H1 (cell line): ENCODE results near the gene ERFE. TPM values are rescaled to one million over a fixed set of nuclear protein-coding genes. Genes with fewer than 3 reads are reported as not detected.

ENCODE experiments used
- MAFK ChIP-seq: IDR thresholded peaks from 2 replicates; pipeline ENCODE4 v1.6.1; 2012; ENCODE audit warnings: low read depth, mild to moderate bottlenecking, improper control_type of control experiment, low read length
- SAP30 ChIP-seq: fragments of 300-600 bp; sonication (generic); IDR thresholded peaks from 2 replicates; pipeline ENCODE4 v1.7.1; 2012; ENCODE audit warnings: low read length, moderate library complexity, mild to moderate bottlenecking, inconsistent platforms; ENCODE audit not compliant: insufficient read depth, insufficient replicate concordance
- polyA plus RNA-seq, 7 experiments: library from polyadenylated mRNA; depleted of rRNA in 3 of 7; stranded (reverse) in 5 of 7; unstranded in 2 of 7; fragments of >200 nt in 5 of 7; fragments of 200-250 nt in 2 of 7; gene quantifications; 1 replicate in 5 of 7; 2 replicates in 1 of 7; 4 replicates in 1 of 7; pipeline versions ENCODE4 v1.2.1 to v1.2.3, GENCODE V29; 2011 to 2013; ENCODE audit warnings: missing spikeins in 2 of 7, mixed read lengths in 2 of 7
- total RNA-seq: library from RNA; stranded (reverse); fragmentation: NEBNext Ultra II Directional; extraction: Animal tissue kit (Norgen Biotek cat#: 25700); gene quantifications from 2 replicates; pipeline ENCODE4 v1.2.1, GENCODE V29; 2021

Gene ERFE
- total and polyA plus RNA-seq, 2 of the 8 experiments (the other 6 are each of a cell fraction or from before 2014, with no cell fraction given): 2.5 to 3.6 TPM

DNA sequence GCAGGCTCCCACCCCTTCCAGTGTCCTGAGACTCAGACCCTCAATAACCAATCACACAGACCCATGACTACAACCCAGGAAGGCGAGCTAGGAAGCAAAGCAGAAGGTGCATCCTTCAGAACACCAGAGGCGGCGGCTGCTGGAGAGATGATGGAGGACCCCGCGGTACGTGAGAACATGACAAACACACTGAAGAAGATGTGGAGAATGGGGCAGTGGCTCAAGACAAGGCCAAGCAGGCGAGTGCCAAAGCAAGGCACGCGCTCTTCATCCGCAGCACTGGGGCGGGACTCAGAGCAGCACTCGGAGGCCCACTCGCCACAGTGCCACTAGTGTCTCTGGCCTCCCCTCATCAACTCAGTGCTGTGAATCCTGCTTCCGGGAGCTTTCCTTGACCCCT lies 13.7 kb downstream of the ERFE start (continued):
- TF ChIP-seq MAFK (no peak), SAP30 (no peak)
